ENCODE measurements around the gene ANP32E. TPM values are rescaled to one million over a fixed set of nuclear protein-coding genes. Genes with fewer than 3 reads are reported as not detected.
A peak's percentile ranks its signal among the peaks of the same experiment; 100 is the strongest.

Gene ANP32E
- total RNA-seq, 4 donors from 2014 or later, result 15.1 to 44.9 (median 24.9) TPM

GRCh38 chr1:150281221-150281757 is 45.4 kb upstream of the ANP32E start:
- peak; percentile 64 to 74 for DNase-seq
- Histone ChIP-seq H3K4me3 (peak overlapping the region; percentile 59 to 80 (median 72)), H3K36me3 (peaks cover 0 to 7% of the 10 kb centered on the region in 2 donors), H3K27ac (peak overlapping the region; percentile 93 to 97 (median 95)), H3K27me3 (no peaks in the 10 kb centered on the region), H3K4me1 (peaks cover 27 to 34% of the 10 kb centered on the region in 2 donors), H3K9me3 (no peaks in the 10 kb centered on the region)
- in situ Hi-C loops (cut with MboI; ENCODE audit: low sequenced_read_pairs in 4 of 4) (no loop called here), intact Hi-C loops (cut with DNase I; ENCODE audit: low total_unique reads) (loop anchor here (1.0 to 5.0 kb wide), 3 partner anchors 25 to 281 kb away; partner anchors contain the start of gene ANP32E)
- TF ChIP-seq, protein P1, sequence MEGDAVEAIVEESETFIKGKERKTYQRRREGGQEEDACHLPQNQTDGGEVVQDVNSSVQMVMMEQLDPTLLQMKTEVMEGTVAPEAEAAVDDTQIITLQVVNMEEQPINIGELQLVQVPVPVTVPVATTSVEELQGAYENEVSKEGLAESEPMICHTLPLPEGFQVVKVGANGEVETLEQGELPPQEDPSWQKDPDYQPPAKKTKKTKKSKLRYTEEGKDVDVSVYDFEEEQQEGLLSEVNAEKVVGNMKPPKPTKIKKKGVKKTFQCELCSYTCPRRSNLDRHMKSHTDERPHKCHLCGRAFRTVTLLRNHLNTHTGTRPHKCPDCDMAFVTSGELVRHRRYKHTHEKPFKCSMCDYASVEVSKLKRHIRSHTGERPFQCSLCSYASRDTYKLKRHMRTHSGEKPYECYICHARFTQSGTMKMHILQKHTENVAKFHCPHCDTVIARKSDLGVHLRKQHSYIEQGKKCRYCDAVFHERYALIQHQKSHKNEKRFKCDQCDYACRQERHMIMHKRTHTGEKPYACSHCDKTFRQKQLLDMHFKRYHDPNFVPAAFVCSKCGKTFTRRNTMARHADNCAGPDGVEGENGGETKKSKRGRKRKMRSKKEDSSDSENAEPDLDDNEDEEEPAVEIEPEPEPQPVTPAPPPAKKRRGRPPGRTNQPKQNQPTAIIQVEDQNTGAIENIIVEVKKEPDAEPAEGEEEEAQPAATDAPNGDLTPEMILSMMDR (IDR thresholded peaks at IDR 0.05 in 4 of 5, conservative IDR thresholded peaks at IDR 0.05 in 1 of 5), result peak; percentile 79 to 85 (median 83)
- no peak for TF ChIP-seq POLR2A (IDR thresholded peaks at IDR 0.05)
- peak; percentile 39 to 46 for ATAC-seq

DNA sequence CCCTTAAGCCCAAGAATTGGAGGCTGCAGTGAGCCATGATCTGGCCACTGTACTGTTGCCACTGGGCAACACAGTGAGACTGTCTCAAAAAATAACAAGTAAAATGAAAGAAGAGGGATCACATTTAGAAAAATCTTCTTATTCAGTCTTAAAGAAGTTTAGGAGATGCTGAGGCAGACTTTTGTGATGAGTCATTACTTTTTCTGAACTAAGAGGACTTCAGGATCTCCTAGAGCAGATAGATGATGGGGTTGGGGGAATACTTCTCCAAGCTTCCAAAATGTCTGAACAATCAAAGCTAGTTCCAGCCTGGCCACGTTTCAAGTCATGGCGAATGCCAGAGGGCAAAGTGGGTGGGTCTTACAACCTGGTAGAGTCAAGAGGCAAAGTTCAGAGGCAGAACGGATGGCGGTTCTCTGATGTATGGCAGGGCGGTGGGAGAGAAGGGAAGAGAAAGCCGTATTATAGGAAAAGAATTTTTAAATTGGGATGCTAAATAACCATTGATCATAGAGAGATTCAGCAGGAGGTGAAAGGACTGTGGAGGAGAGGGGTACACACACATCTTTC is 44.3 kb upstream of the ANP32E start:
- peaks cover 0 to 4% of the 10 kb centered on the region in 2 donors for H3K36me3 ChIP-seq
- in situ Hi-C loops (cut with MboI; ENCODE audit: low sequenced_read_pairs in 4 of 4) (no loop called here), intact Hi-C loops (cut with DNase I; ENCODE audit: low total_unique reads) (loop anchor here (5.0 kb wide), 1 partner anchor 282 kb away; no protein-coding TSS in a partner anchor)
- H3K9me3 ChIP-seq, result no peaks in the 10 kb centered on the region
- no peak for DNase-seq
- no peak overlapping the region for H3K4me3 ChIP-seq
- H3K4me1 ChIP-seq, result peaks cover 27 to 34% of the 10 kb centered on the region in 2 donors
- H3K27ac ChIP-seq, result peak overlapping the region; percentile 93 to 97 (median 95)
- TF ChIP-seq, protein P1 (IDR thresholded peaks at IDR 0.05 in 4 of 5, conservative IDR thresholded peaks at IDR 0.05 in 1 of 5), result no peak
- no peak for TF ChIP-seq POLR2A (IDR thresholded peaks at IDR 0.05)
- no peaks in the 10 kb centered on the region for H3K27me3 ChIP-seq
- ATAC-seq, result no peak

DNA sequence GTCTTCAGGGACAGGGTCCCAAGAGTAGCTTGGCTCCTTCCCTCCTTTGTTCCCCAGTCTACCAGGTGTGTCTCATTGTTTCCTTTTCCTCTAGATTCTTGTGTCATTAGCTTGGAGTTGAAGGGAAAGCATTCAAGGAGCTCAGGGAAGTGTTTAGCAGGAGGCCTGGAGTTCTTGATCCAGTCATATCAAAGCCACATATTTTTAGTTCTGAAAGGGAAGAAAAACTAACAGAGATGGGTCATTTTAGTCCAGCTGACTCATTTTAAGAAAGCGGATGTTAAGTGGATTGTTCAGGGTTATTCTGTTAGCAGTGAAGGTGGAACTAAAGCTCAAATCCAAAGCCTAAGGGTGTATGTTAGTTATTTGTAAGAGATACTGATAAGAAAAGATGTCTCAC is 37.4 kb upstream of the ANP32E start:
- no peak for DNase-seq
- intact Hi-C loops (cut with DNase I; ENCODE audit: low total_unique reads) (no loop called here), in situ Hi-C loops (cut with MboI; ENCODE audit: low sequenced_read_pairs in 4 of 4) (no loop called here)
- Histone ChIP-seq H3K36me3 (no peaks in the 10 kb centered on the region), H3K9me3 (no peaks in the 10 kb centered on the region), H3K4me3 (peak overlapping the region in 2 of 4 donors; percentile 28 to 36), H3K27me3 (no peaks in the 10 kb centered on the region), H3K27ac (peak overlapping the region; percentile 35 to 75 (median 65)), H3K4me1 (peaks cover 0 to 32% of the 10 kb centered on the region in 2 donors)
- no peak for ATAC-seq
- TF ChIP-seq, protein P1 (IDR thresholded peaks at IDR 0.05 in 4 of 5, conservative IDR thresholded peaks at IDR 0.05 in 1 of 5), result no peak
- TF ChIP-seq POLR2A (IDR thresholded peaks at IDR 0.05), result no peak

GRCh38 chr1:150271291-150271959 is 35.5 kb upstream of the ANP32E start:
- Histone ChIP-seq H3K27ac (peak overlapping the region; percentile 35 to 75 (median 65)), H3K4me1 (peaks cover 10 to 43% of the 10 kb centered on the region in 2 donors), H3K36me3 (peaks cover 0 to 8% of the 10 kb centered on the region in 2 donors), H3K27me3 (no peaks in the 10 kb centered on the region), H3K4me3 (no peak overlapping the region), H3K9me3 (no peaks in the 10 kb centered on the region)
- intact Hi-C loops (cut with DNase I; ENCODE audit: low total_unique reads) (no loop called here), in situ Hi-C loops (cut with MboI; ENCODE audit: low sequenced_read_pairs in 4 of 4) (no loop called here)
- DNase-seq (no peak), ATAC-seq (no peak)
- TF ChIP-seq, protein P1 (IDR thresholded peaks at IDR 0.05 in 4 of 5, conservative IDR thresholded peaks at IDR 0.05 in 1 of 5), result no peak
- TF ChIP-seq POLR2A (IDR thresholded peaks at IDR 0.05), result no peak
